ENCODE results near the gene PTCH2. TPM values are rescaled to one million over a fixed set of nuclear protein-coding genes. Genes with fewer than 3 reads are reported as not detected.

Gene PTCH2
- total and polyA plus RNA-seq, 4 donors: 1.5 to 21.6 (median 8.8) TPM

GRCh38 chr1:44862829-44863401 is 19.9 kb upstream of the PTCH2 start:
- Histone ChIP-seq H3K27me3 (ENCODE audit: control insufficient read depth, insufficient read depth, low read length) (no peaks in the 10 kb centered on the region), H3K36me3 (ENCODE audit: control insufficient read depth, insufficient read depth, low read length) (peaks cover 11% of the 10 kb centered on the region), H3K9me3 (ENCODE audit: control insufficient read depth, insufficient read depth, low read length) (no peaks in the 10 kb centered on the region), H3K27ac (ENCODE audit: low read depth, low read length) (no peak overlapping the region), H3K4me1 (ENCODE audit: control insufficient read depth, insufficient read depth, low read length) (no peaks in the 10 kb centered on the region), H3K4me3 (ENCODE audit: low read depth, low read length) (no peak overlapping the region)
- WGBS (ENCODE audit: insufficient coverage): no CpG with 5 or more reads among the region's 5 CpGs
- no peak for DNase-seq (ENCODE audit: low read depth in 4 of 6, low spot score in 6 of 6)

DNA sequence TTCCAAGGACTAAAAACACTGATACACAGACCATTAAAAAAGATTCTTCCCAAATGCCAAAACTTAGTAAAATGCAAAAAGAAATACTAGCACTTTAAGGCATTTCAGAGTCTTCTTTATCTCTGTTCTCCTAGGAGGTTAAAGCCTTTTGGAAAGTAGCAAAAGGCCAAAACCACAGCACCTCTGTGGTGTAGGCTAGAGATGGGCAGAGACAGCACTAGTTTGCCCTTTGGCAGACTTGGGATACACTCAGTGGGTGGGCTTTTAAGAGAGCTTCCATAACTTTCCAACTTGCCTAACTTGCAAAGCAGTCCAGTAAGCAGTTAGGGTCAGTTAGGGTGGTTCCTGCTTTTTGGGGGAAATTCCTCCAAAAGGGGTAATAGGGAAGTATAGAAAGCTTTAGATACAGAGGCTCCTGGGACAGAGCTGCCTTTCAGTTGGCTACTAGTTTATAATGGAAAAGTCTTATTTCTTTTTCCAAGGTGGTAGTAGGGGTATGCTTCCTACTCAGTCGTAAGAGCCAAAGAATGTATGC is 17.9 kb upstream of the PTCH2 start:
- H3K4me3 ChIP-seq (ENCODE audit: low read depth, low read length): no peak overlapping the region
- H3K27me3 ChIP-seq (ENCODE audit: control insufficient read depth, insufficient read depth, low read length): no peaks in the 10 kb centered on the region
- peaks cover 8% of the 10 kb centered on the region for H3K36me3 ChIP-seq (ENCODE audit: control insufficient read depth, insufficient read depth, low read length)
- H3K4me1 ChIP-seq (ENCODE audit: control insufficient read depth, insufficient read depth, low read length): no peaks in the 10 kb centered on the region
- no peak overlapping the region for H3K27ac ChIP-seq (ENCODE audit: low read depth, low read length)
- DNase-seq (ENCODE audit: low read depth in 4 of 6, low spot score in 6 of 6): no peak
- WGBS (ENCODE audit: insufficient coverage): no CpG with 5 or more reads among the region's 1 CpG
- H3K9me3 ChIP-seq (ENCODE audit: control insufficient read depth, insufficient read depth, low read length): no peaks in the 10 kb centered on the region

- DNase-seq (ENCODE audit: low read depth in 4 of 6, low spot score in 6 of 6): no peak
- H3K4me1 ChIP-seq (ENCODE audit: control insufficient read depth, insufficient read depth, low read length): no peaks in the 10 kb centered on the region
Observed at GRCh38 chr1:44860331-44860730, 17.3 kb upstream of the PTCH2 start.

GRCh38 chr1:44857446-44857845 is 14.4 kb upstream of the PTCH2 start:
- Histone ChIP-seq H3K27ac (ENCODE audit: low read depth, low read length) (no peak overlapping the region), H3K9me3 (ENCODE audit: control insufficient read depth, insufficient read depth, low read length) (no peaks in the 10 kb centered on the region), H3K4me1 (ENCODE audit: control insufficient read depth, insufficient read depth, low read length) (no peaks in the 10 kb centered on the region), H3K27me3 (ENCODE audit: control insufficient read depth, insufficient read depth, low read length) (no peaks in the 10 kb centered on the region), H3K36me3 (ENCODE audit: control insufficient read depth, insufficient read depth, low read length) (peaks cover 15% of the 10 kb centered on the region), H3K4me3 (ENCODE audit: low read depth, low read length) (no peak overlapping the region)
- 98% methylated on average over 4 of the region's 7 CpGs for WGBS (ENCODE audit: insufficient coverage)
- DNase-seq (ENCODE audit: low read depth in 4 of 6, low spot score in 6 of 6): no peak

More at GRCh38 chr1:44860331-44860730, 17.3 kb upstream of the PTCH2 start:
- Histone ChIP-seq H3K27ac (ENCODE audit: low read depth, low read length) (no peak overlapping the region), H3K9me3 (ENCODE audit: control insufficient read depth, insufficient read depth, low read length) (no peaks in the 10 kb centered on the region), H3K36me3 (ENCODE audit: control insufficient read depth, insufficient read depth, low read length) (peaks cover 10% of the 10 kb centered on the region), H3K4me3 (ENCODE audit: low read depth, low read length) (no peak overlapping the region), H3K27me3 (ENCODE audit: control insufficient read depth, insufficient read depth, low read length) (no peaks in the 10 kb centered on the region)
- no CpG with 5 or more reads among the region's 1 CpG for WGBS (ENCODE audit: insufficient coverage)

- peaks cover 15% of the 10 kb centered on the region for H3K36me3 ChIP-seq (ENCODE audit: control insufficient read depth, insufficient read depth, low read length)
- H3K27ac ChIP-seq (ENCODE audit: low read depth, low read length): no peak overlapping the region
- DNase-seq (ENCODE audit: low read depth in 4 of 6, low spot score in 6 of 6): no peak
- H3K4me3 ChIP-seq (ENCODE audit: low read depth, low read length): no peak overlapping the region
- WGBS (ENCODE audit: insufficient coverage): 72% methylated on average over 2 of the region's 7 CpGs
- H3K4me1 ChIP-seq (ENCODE audit: control insufficient read depth, insufficient read depth, low read length): no peaks in the 10 kb centered on the region
- H3K27me3 ChIP-seq (ENCODE audit: control insufficient read depth, insufficient read depth, low read length): no peaks in the 10 kb centered on the region
- H3K9me3 ChIP-seq (ENCODE audit: control insufficient read depth, insufficient read depth, low read length): no peaks in the 10 kb centered on the region
Observed at GRCh38 chr1:44855742-44856141, 12.7 kb upstream of the PTCH2 start.

DNA sequence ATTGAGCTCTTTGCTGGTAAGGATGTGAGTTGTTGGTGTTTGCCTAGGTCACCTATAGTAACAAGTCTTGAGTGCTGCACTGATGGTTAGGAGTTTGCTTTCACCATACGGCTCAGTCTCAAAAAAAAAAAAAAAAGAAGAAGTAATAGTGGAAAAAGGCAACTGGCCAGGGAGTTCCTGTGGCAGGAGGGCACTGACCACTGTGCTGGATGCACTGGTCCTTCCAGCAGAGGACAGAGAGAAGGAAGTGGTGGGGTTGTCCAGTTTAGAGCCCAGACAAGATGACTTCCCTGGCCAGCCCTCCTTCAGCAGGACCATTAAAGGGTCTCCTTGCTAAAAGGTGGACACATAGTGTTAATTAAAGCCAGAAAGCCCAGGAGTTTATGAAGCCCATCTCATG is 11.9 kb upstream of the PTCH2 start:
- no peak overlapping the region for H3K4me3 ChIP-seq (ENCODE audit: low read depth, low read length)
- peaks cover 4% of the 10 kb centered on the region for H3K4me1 ChIP-seq (ENCODE audit: control insufficient read depth, insufficient read depth, low read length)
- H3K36me3 ChIP-seq (ENCODE audit: control insufficient read depth, insufficient read depth, low read length): peaks cover 20% of the 10 kb centered on the region
- no peak overlapping the region for H3K27ac ChIP-seq (ENCODE audit: low read depth, low read length)
- 100% methylated on average over 1 of the region's 1 CpG for WGBS (ENCODE audit: insufficient coverage)
- H3K9me3 ChIP-seq (ENCODE audit: control insufficient read depth, insufficient read depth, low read length): no peaks in the 10 kb centered on the region
- H3K27me3 ChIP-seq (ENCODE audit: control insufficient read depth, insufficient read depth, low read length): no peaks in the 10 kb centered on the region
- no peak for DNase-seq (ENCODE audit: low read depth in 4 of 6, low spot score in 6 of 6)

- no peaks in the 10 kb centered on the region for H3K9me3 ChIP-seq (ENCODE audit: control insufficient read depth, insufficient read depth, low read length)
- DNase-seq (ENCODE audit: low read depth in 4 of 6, low spot score in 6 of 6): no peak
- H3K36me3 ChIP-seq (ENCODE audit: control insufficient read depth, insufficient read depth, low read length): peaks cover 17% of the 10 kb centered on the region
- H3K4me3 ChIP-seq (ENCODE audit: low read depth, low read length): no peak overlapping the region
- H3K27me3 ChIP-seq (ENCODE audit: control insufficient read depth, insufficient read depth, low read length): no peaks in the 10 kb centered on the region
- peaks cover 16% of the 10 kb centered on the region for H3K4me1 ChIP-seq (ENCODE audit: control insufficient read depth, insufficient read depth, low read length)
- H3K27ac ChIP-seq (ENCODE audit: low read depth, low read length): no peak overlapping the region
- WGBS (ENCODE audit: insufficient coverage): 80% methylated on average over 2 of the region's 6 CpGs
Observed at GRCh38 chr1:44853201-44853600, 10.1 kb upstream of the PTCH2 start.

GRCh38 chr1:44851308-44851707 is 8.3 kb upstream of the PTCH2 start:
- WGBS (ENCODE audit: insufficient coverage): no CpG with 5 or more reads among the region's 1 CpG
- Histone ChIP-seq H3K36me3 (ENCODE audit: control insufficient read depth, insufficient read depth, low read length) (peaks cover 15% of the 10 kb centered on the region), H3K27ac (ENCODE audit: low read depth, low read length) (no peak overlapping the region), H3K4me1 (ENCODE audit: control insufficient read depth, insufficient read depth, low read length) (peaks cover 27% of the 10 kb centered on the region), H3K9me3 (ENCODE audit: control insufficient read depth, insufficient read depth, low read length) (no peaks in the 10 kb centered on the region), H3K27me3 (ENCODE audit: control insufficient read depth, insufficient read depth, low read length) (no peaks in the 10 kb centered on the region), H3K4me3 (ENCODE audit: low read depth, low read length) (no peak overlapping the region)
- DNase-seq (ENCODE audit: low read depth in 4 of 6, low spot score in 6 of 6): no peak

DNA sequence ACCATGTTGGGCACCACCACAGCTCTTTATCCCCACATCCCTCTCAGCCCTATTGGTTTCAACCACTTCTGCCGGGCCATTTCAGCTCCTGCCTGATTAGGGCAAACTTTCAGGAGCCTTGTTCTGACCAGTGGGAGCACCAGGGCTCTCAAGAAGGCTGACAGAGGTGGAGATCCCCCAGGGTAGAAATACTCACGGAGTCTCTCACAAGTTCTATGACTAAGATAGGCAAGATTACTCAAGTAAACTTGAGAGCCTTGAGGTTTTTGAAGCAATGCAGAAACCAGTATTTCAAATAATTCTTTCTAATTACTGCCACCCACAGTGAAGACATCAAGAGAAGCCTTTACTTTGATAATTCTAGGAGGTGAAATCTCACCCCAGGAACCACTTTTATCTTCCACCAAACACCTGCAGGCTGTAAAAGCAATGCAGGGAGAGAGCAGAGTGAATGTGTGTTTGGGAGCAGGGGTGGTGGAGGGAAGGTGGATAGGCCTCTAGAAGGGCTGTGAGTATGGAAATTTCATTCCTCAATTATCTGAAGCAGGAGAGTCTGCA is 6.6 kb upstream of the PTCH2 start:
- peak in 1 of 6 donors; percentile 26 for DNase-seq (ENCODE audit: low read depth in 4 of 6, low spot score in 6 of 6)
- Histone ChIP-seq H3K4me3 (ENCODE audit: low read depth, low read length) (no peak overlapping the region), H3K9me3 (ENCODE audit: control insufficient read depth, insufficient read depth, low read length) (no peaks in the 10 kb centered on the region), H3K4me1 (ENCODE audit: control insufficient read depth, insufficient read depth, low read length) (peaks cover 27% of the 10 kb centered on the region), H3K27me3 (ENCODE audit: control insufficient read depth, insufficient read depth, low read length) (no peaks in the 10 kb centered on the region), H3K27ac (ENCODE audit: low read depth, low read length) (no peak overlapping the region), H3K36me3 (ENCODE audit: control insufficient read depth, insufficient read depth, low read length) (peaks cover 10% of the 10 kb centered on the region)
- 60% methylated on average over 1 of the region's 2 CpGs for WGBS (ENCODE audit: insufficient coverage)
